ENCODE measurements around the gene SHF. TPM values are rescaled to one million over a fixed set of nuclear protein-coding genes. Genes with fewer than 3 reads are reported as not detected.

Gene SHF
- total and polyA plus RNA-seq, 2 of the 8 experiments (the other 6 are each of a cell fraction or from before 2014, with no cell fraction given): 13.1 to 26.7 TPM

- no peak for FAIRE-seq
- H2BK120ac ChIP-seq (replicated peaks; ENCODE audit: low read depth, low read length): no peak overlapping the region
- 88% methylated on average over 5 of the region's 7 CpGs; no CpG with 5 or more reads in 1 of the 2 experiments for WGBS, 2 experiments (ENCODE audit: extremely low coverage in 1 of 2, insufficient coverage in 1 of 2, insufficient read length in 1 of 2, insufficient replicate concordance in 2 of 2, low coverage in 1 of 2, low lambda C conversion rate in 2 of 2, missing lambda C conversion rate in 1 of 2)
- no peak overlapping the region for H3K56ac ChIP-seq (replicated peaks; ENCODE audit: insufficient read length, low read depth, low read length)
- H3K79me1 ChIP-seq (ENCODE audit: low read depth, low read length): no peaks in the 10 kb centered on the region
- POLR2A ChIA-PET (ENCODE audit: partially characterized antibody): interaction anchor here (1.1 to 5.3 kb wide), 3 partner anchors 16 to 63 kb away, joined by 3 to 55 read pairs (median 12); partner anchors contain the start of gene SHF
- no peaks in the 10 kb centered on the region for H4K20me1 ChIP-seq (replicated peaks in 1 of 2; ENCODE audit: control insufficient read depth in 1 of 2, insufficient read depth in 2 of 2, low read length in 2 of 2)
- H3K79me2 ChIP-seq (ENCODE audit: control insufficient read depth in 1 of 2, insufficient read depth in 2 of 2, low read length in 2 of 2): no peaks in the 10 kb centered on the region
- H3K9me3 ChIP-seq (ENCODE audit: insufficient read depth in 2 of 2, low read depth in 1 of 2, low read length in 1 of 2): no peaks in the 10 kb centered on the region
- H3K27me3 ChIP-seq (replicated peaks in 1 of 4; ENCODE audit: control insufficient read depth in 3 of 4, extremely low read depth in 1 of 4, insufficient read depth in 3 of 4, low read length in 3 of 4): no peaks in the 10 kb centered on the region
- H3K9ac ChIP-seq (replicated peaks in 1 of 4; ENCODE audit: extremely low read depth in 1 of 4, low read depth in 3 of 4, low read length in 3 of 4): no peak overlapping the region
- no peak overlapping the region for H3K18ac ChIP-seq (ENCODE audit: extremely low read depth, low read length)
- H2AFZ ChIP-seq (ENCODE audit: low read length): no peak overlapping the region
- H3K36me3 ChIP-seq (ENCODE audit: control insufficient read depth in 2 of 4, insufficient read depth in 4 of 4, low read length in 3 of 4): no peaks in the 10 kb centered on the region
- H2AK5ac ChIP-seq (ENCODE audit: low read depth, low read length): no peak overlapping the region
- no peak overlapping the region for H2BK15ac ChIP-seq (ENCODE audit: low read length)
- no peak overlapping the region for H3K4me3 ChIP-seq (ENCODE audit: extremely low read depth in 1 of 4, insufficient read depth in 2 of 4, low read depth in 3 of 4, low read length in 4 of 4)
- no peak overlapping the region for H2BK12ac ChIP-seq (ENCODE audit: low read depth, low read length)
- DNase-seq (ENCODE audit: low read depth in 1 of 2, low spot score in 2 of 2): no peak
- H3K27ac ChIP-seq (ENCODE audit: low read depth, low read length): no peak overlapping the region
- no peak overlapping the region for H4K8ac ChIP-seq (ENCODE audit: extremely low read depth, insufficient read depth, low read length)
- H2BK5ac ChIP-seq (ENCODE audit: low read depth, low read length): no peak overlapping the region
- no peak overlapping the region for H3K23ac ChIP-seq (ENCODE audit: insufficient read length)
- peaks cover 12% of the 10 kb centered on the region for H3K23me2 ChIP-seq (ENCODE audit: low read depth, low read length)
- H2BK20ac ChIP-seq (ENCODE audit: low read length): no peak overlapping the region
- H4K5ac ChIP-seq (ENCODE audit: insufficient read length, low read depth, low read length): no peak overlapping the region
- H3K4me1 ChIP-seq (replicated peaks in 1 of 4; ENCODE audit: control insufficient read depth in 3 of 4, insufficient read depth in 4 of 4, low read length in 3 of 4): no peaks in the 10 kb centered on the region
- no peak overlapping the region for H4K91ac ChIP-seq (replicated peaks; ENCODE audit: insufficient read length, low read length)
- CTCF ChIA-PET (ENCODE audit: partially characterized antibody): interaction anchor here (1.1 to 39.2 kb wide), 8 partner anchors 16 to 199 kb away, joined by 3 to 1117 read pairs (median 6); partner anchors contain the start of genes DUOX1, DUOXA1, DUOXA2 and SHF
- H3K4ac ChIP-seq (replicated peaks; ENCODE audit: insufficient read length, low read depth, low read length): no peak overlapping the region
- H3K14ac ChIP-seq (ENCODE audit: insufficient read length): no peak overlapping the region
- H3K4me2 ChIP-seq (ENCODE audit: insufficient read depth in 1 of 2, low read depth in 2 of 2, low read length in 2 of 2): peak overlapping the region in 1 of 2 experiments; percentile 94; a peak in 1 of 4 replicates
- no peak for TF ChIP-seq TBP (IDR thresholded peaks at IDR 0.05; ENCODE audit: low read depth, low read length)
- TF ChIP-seq POLR2A (IDR thresholded peaks at IDR 0.05; ENCODE audit: control extremely low read depth in 1 of 2, low read depth in 2 of 2, low read length in 2 of 2): no peak
- TF ChIP-seq NANOG (IDR thresholded peaks at IDR 0.05; ENCODE audit: insufficient read depth, low read depth, low read length, poor library complexity, severe bottlenecking): no peak
- TF ChIP-seq CHD2 (IDR thresholded peaks at IDR 0.05; ENCODE audit: low read length): no peak
- no peak for TF ChIP-seq MAFK (IDR thresholded peaks at IDR 0.05; ENCODE audit: low read depth, low read length)
- no peak for TF ChIP-seq SP2 (IDR thresholded peaks at IDR 0.05; ENCODE audit: low read length)
- no peak for TF ChIP-seq YY1 (IDR thresholded peaks at IDR 0.05; ENCODE audit: low read depth, low read length)
These were observed 14.1 kb upstream of the SHF start for GRCh38 chr15:45201869-45202268.
